ENCODE measurements around the gene SLC25A53. TPM values are rescaled to one million over a fixed set of nuclear protein-coding genes. Genes with fewer than 3 reads are reported as not detected.

The SLC25A53 gene
- total and polyA plus RNA-seq, 2 of the 13 experiments (the other 11 are each of a cell fraction or from before 2014, with no cell fraction given): 3.4 to 4.5 TPM

- TF ChIP-seq NCOA5 (CRISPR knock-in tag; IDR thresholded peaks at IDR 0.05): no peak
These were observed 39.0 kb downstream of the SLC25A53 start (continued) for GRCh38 chrX:104117759-104118158.

- Histone ChIP-seq H2AFZ (ENCODE audit: low read length) (no peak overlapping the region), H3K4me2 (ENCODE audit: low read depth, low read length) (peak overlapping the region; percentile 75), H3K4me3 (replicated peaks in 1 of 3; ENCODE audit: insufficient read depth in 1 of 3, low read depth in 2 of 3, low read length in 3 of 3) (peak overlapping the region in 1 of 3 experiments; percentile 62; a peak in 2 of 6 replicates), H3K27me3 (ENCODE audit: control insufficient read depth in 1 of 2, insufficient read depth in 2 of 2, low read length in 2 of 2) (peaks cover 0 to 7% of the 10 kb centered on the region in 2 experiments; a peak in 1 of 5 replicates), H3K4me1 (ENCODE audit: insufficient read depth, low read length) (no peaks in the 10 kb centered on the region), H3K27ac (ENCODE audit: extremely low read length, insufficient read depth, low read length) (no peak overlapping the region), H3K79me2 (ENCODE audit: insufficient read depth, low read length) (no peaks in the 10 kb centered on the region), H4K20me1 (ENCODE audit: insufficient read depth, low read length) (no peaks in the 10 kb centered on the region), H3K9ac (ENCODE audit: insufficient read depth, low read depth, low read length) (no peak overlapping the region), H3K9me3 (ENCODE audit: low read length) (no peaks in the 10 kb centered on the region), H3K36me3 (replicated peaks in 1 of 2; ENCODE audit: control insufficient read depth in 1 of 2, insufficient read depth in 2 of 2, low read length in 2 of 2) (no peaks in the 10 kb centered on the region)
- in situ Hi-C loops (cut with HindIII; ENCODE audit: extremely low pct_ligation_motif_present, low pct_unique_long_range_greater_than_20kb): loop anchor here (25.0 kb wide), 2 partner anchors 276 to 576 kb away; partner anchors contain the start of gene RAB9B
- 7% methylated on average over 6 of the region's 24 CpGs for WGBS (ENCODE audit: low lambda C conversion rate)
- ChIA-PET CTCF (ENCODE audit: low intra/inter-chr PET ratio, low total read pairs) (interaction anchor here (1.0 kb wide), 1 partner anchor 15 kb away, joined by 3 read pairs; no protein-coding TSS in a partner anchor), POLR2A (no interaction called here)
- DNase-seq (ENCODE audit: low spot score): peak; percentile 2
- peak; percentile 26 for FAIRE-seq
- peak; percentile 89 for ATAC-seq
- no TSS peak for BruUV-seq (replicated peaks)
- intact Hi-C loops (cut with micrococcal nuclease; ENCODE audit: unreplicated experiment): loop anchor here (1.0 kb wide), 1 partner anchor 15 kb away; no protein-coding TSS in a partner anchor
- no peak for TF ChIP-seq HMG20A (CRISPR knock-in tag; IDR thresholded peaks at IDR 0.05; ENCODE audit: borderline replicate concordance)
- no peak for TF ChIP-seq KMT2B (CRISPR knock-in tag; IDR thresholded peaks at IDR 0.05)
- no peak for TF ChIP-seq ZNF407 (CRISPR knock-in tag; IDR thresholded peaks at IDR 0.05; ENCODE audit: not compliant biosample characterization)
- TF ChIP-seq ZKSCAN5 (CRISPR knock-in tag; IDR thresholded peaks at IDR 0.05): no peak
- TF ChIP-seq ZBED4 (CRISPR knock-in tag; IDR thresholded peaks at IDR 0.05; ENCODE audit: borderline replicate concordance): no peak
- no peak for TF ChIP-seq NCOR1 (IDR thresholded peaks at IDR 0.05; ENCODE audit: borderline replicate concordance, low read length)
- TF ChIP-seq STAG1 (CRISPR knock-in tag; IDR thresholded peaks at IDR 0.05): peak; percentile 30
- TF ChIP-seq ZNF253 (CRISPR knock-in tag; IDR thresholded peaks at IDR 0.05; ENCODE audit: borderline replicate concordance): no peak
These were observed 43.4 kb downstream of the SLC25A53 start for GRCh38 chrX:104113222-104113965.
